HG02970 (cell line): ENCODE data around the gene APBB2.
A peak's percentile ranks its signal among the peaks of the same experiment; 100 is the strongest.
"Not testable (repeated sequence)": the region's sequence is repeated elsewhere in the genome, so short reads cannot be mapped to it uniquely, and the experiment has no call there.

ENCODE experiments used
- ATAC-seq: cut with Tn5 transposase; IDR thresholded peaks from one replicate; pipeline ENCODE4 v1.9.1; 2021; ENCODE audit warnings: mild to moderate bottlenecking, moderate library complexity, moderate number of reproducible peaks; ENCODE audit not compliant: unreplicated experiment, low FRiP score

APBB2 gene

DNA sequence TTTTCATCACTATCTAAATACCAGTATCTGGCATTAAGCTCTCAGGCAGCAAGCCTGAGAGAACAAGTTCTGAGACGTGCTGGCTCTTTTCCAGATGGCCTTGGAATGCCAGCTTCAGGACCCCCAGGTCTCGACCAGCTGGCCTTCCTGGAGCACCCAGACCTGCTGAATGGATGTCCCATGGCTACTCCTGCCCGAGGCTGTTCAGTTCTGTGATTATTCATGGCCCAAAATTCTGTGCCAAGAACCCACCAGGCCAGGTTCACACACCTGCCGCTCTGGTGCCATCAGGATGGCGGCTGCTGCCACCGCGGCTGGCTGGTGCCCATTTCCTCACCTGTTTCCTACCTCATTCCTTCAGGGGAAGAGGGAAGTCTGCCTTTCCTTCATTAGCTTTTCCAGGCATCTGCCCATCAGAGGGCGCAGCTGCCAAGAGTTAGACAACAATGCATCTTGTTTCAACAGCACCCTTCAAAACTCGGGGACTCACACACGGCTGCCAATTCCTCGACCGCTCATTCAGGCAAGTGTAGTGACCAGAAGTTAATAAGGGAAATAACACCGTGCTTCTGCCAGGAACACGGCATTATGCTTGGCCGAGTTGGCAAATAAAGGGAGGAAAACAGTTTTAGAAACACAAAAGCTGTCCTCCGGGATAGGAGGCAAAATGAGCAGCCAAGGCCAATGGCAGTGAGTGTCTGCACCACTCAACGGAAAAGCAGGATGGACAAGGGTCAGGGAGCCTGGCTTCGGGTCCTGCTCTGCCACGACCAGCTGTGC is 290.8 kb downstream of the APBB2 start:
- no peak for ATAC-seq

DNA sequence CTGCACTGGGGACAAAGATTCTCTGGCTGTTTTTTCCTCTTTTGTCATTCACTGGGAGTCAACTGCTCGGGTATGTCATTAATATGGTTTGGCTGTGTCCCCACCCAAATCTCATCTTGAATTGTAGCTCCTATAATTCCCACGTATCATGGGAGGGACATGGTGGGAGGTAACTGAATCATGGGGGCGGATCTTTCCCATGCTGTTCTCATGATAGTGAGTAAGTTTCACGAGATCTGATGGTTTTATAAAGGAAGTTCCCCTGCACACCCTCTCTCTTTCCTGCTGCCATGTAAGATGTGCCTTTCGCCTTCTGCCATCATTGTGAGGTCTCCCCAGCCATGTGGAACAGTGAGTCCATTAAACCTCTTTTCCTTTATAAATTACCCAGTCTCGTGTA is 294.4 kb downstream of the APBB2 start:
- not testable (repeated sequence) for ATAC-seq

DNA sequence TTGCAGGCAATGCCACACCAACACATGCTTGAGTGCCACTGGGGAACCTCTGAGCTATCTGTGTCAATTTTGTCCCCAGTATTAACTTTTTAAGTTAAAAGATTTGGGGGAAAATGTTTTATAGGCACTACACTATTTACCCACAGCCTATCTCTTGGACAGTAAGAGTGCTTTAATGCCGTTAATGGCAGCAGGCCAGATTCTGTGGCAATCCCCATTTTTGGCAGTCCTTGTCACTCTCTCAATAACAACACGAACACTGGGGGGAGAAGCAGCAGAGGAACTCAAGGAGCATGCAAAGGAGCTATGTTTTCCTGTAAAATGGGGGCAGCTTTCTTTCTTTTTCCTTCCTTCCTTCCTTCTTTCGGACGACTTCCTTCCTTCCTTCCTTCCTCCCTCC is 296.0 kb downstream of the APBB2 start:
- no peak for ATAC-seq

DNA sequence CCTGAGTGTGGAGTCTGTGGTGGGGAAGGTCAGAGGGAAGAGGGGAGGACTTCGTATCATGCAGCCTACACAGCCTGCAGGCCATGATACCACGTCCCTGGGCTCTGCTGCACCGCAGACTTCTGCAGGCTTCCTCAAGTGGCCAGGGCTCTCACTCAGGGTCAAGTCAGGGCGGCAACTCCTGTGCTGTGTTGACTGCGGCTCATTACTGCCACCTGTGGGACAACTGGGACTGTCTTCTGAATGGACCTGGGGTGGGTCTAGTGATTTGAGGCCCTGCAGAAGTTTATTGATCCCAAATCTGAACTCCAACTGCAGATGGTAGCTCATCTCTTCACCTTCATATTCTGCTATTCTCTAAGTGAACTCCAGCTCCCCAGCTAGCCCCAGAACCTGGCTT is 297.5 kb downstream of the APBB2 start:
- ATAC-seq: no peak

DNA sequence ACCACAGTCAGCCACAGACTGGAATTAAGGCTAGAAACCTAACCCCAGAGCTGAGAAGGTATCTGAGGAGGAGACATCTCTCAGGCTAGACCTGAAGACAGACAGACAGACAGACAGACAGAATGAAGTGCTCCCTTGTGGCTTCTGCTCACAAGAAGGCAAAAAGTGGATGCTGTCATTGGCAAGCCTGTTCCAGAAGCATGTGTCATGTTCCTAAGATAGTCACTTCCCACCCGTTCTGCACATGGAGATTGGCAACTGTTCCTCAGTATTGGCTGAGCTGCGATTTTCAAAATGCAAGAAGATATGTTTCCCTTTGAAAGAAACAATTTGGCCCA is 298.2 kb downstream of the APBB2 start:
- ATAC-seq: no peak

DNA sequence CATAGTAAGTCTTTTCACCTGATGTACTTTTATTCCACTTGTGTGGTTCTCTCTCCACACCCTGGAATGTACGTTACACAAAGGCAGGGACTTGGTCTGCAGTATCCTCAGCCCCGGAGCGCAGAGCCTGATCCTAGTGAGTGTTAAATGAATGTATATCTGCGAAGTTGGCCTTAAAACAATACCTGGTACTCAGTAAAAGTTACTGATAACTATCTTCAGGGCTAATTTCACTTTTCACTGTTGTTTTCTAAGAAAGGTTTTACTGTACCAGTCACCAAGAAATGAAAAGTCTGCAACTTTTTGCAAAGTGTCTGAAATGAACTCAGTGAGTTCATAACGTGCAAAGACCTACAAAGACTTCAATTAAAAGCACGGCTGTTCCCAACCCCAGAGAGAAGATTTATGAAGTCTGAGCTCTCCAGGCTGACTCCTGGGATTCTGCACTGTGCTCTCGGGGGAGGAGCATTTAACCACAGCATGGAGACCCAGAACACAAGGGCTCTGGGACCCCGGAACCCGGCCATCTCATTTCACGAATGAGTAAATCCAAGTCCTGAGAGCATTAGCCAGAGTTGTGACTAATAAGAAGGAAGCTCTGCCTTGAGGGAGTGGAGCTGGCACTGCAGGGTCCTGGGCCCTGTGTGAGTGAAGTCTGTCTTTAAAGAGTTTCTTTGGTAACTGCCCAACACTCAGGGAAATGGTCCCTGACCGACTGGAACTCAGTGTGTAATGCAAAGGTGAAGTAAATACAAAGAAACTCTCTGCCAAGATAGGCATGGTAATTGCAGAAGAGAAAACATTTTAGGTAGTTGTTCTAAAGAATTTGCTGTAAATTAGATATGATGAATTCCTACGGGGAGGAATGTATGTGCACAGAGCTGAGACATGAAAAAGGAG is 298.8 kb downstream of the APBB2 start:
- no peak for ATAC-seq

DNA sequence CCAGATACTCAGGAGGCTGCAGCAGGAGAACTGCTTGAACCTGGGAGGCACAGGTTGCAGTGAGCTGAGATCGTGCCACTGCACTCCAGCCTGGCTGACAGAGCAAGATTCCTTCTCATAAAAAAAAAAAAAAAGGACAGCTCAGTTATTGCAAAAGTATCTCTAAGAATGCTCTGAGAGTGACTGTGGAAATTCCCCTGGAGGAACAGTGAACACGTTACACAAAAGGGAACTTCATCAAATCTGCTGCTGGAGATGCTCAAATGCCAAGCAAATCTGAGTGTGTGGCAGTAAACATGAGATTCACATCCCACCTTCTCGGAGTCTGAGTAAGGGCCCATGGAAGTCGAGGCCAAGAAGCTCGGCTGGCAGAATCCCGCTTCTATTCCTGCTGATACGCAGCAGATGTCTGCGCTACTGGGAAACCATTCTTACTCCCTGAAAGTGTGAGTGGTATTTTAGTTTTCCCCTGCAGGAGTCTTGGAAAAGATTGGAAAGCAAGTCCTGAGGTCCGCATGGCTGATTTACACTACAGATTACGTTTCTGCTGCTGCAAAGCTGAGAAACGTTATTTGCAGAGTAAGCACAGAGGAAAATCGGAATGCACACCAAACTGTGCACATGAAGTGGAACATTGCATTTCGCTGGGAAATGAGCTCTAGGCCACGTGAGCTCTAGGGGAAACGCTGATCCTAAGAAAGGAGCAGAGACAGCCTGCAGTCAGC is 301.7 kb downstream of the APBB2 start:
- no peak for ATAC-seq

DNA sequence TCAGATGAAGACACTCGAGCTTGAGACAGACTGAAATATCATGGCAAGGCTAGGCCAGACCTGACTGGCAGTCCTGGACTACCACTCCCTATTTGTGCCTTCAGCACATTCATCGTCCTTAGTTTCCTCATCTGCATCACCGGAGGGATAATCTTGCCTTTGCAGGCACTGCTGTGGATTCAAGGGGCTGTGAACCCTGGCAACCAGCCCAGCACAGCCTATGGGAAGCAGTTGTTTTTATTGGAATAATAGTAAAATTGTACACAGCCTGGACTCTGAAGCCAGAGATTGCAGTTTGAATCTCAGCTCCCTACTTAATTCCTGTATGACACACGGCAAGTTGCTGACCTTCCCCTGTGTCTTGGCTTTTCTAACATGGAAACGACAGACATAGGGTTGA is 303.6 kb downstream of the APBB2 start:
- no peak for ATAC-seq

DNA sequence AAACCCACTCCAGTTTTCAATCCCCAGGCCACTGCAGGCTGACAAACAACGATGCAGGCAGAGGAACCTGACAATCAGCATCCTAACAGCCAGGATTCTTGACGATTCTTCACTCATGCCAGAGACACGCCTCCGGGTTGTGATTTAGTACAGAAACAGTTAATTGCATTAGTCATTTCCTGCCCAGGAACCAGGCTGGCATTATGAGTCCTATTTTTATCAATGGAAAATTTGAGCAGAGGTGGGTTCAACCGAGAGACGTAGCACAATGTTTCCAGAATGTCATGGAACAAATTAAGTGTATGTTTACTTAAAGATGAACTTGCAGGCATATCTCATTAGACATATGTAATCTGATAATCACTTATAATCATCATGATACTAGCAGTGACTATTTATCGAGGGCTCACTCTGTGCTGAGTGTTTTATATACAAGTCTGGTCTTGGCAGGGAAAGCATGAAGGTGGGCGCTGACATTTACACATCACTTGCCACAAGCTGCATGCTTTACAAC is 304.9 kb downstream of the APBB2 start:
- no peak for ATAC-seq

DNA sequence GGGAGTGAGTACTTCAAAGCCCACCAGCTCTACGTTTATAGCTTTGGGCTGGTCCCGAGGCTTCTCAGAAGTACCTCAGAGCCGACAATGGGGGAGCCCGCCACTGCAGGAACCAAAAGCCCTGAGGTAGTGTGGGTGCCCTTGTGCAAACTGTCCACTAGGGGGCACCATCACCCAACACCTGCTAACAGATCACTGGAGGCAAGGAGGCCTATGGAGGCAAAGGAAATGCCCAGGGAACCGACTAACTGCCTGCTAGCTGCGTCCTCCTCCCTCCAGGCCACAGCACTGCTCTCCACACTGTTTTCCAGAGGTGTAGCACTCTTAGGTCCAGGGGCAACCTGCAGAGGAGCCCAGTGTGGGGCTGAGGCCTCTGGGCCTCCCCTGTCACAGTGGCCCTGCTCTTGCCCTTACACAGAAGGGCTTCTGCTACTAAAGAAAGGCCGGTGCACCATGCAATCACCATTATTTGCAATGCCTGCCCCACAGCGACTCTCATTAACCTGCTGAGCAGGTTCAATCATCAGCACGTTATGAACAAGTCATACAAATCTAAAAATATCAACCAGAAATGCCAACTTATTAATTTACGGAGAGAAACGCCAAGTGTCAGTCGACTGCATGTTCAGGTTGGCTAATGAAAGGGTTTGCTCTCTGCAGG is 305.5 kb downstream of the APBB2 start:
- ATAC-seq: peak; percentile 77

DNA sequence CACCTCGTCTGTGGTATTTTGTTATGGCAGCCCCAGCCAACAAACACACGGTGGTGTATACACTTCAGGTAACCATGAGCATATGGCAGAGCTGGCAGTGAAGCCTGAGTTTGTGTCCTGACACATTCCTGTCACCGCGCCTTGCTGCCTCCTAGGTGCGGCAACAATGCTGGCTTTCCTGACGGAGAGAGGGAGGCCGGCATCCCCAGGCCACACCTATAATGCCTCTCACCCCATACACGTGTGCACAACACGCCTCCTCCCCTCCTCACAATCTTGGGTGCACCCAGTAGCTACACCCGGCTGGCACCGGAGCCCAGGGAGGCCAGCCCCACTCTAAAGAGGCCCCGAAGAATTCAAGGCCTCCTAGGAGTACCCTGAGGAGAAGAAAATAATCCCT is 306.0 kb downstream of the APBB2 start:
- ATAC-seq: no peak

DNA sequence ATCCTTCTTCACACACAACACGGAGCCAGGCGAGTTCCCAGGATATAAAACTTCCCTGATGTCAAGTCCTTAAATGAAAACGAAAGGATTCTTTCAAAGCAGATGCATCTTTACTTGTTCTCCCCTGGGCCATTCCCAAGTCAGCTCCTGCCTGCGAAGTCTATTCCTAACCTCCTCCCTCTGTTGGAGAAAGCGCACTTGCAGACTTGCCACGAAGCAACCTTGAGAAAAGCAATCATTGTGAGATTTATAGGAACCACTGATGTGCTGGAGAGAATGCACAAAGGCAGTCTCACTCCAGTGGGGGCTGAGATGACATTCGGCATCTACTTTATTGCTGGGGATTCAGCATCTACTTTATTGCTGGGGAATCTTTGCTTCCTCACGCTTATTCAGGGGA is 308.9 kb downstream of the APBB2 start:
- no peak for ATAC-seq

DNA sequence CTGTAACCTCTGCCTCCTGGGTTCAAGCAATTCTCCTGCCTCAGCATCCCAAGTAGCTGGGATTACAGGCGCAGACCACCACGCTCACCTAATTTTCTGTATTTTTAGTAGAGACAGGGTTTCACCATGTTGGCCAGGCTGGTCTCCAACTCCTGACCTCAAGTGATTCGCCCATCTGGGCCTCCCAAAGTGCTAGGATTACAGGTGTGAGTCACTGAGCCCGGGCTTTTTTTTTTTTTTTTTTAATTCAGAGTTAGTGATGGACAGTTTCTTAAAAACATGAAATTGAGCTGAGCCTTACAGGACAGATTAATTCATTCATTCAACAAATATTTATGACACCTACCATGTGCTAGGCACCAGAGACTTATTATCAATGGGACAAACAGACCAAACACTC is 313.8 kb downstream of the APBB2 start:
- not testable (repeated sequence) for ATAC-seq

DNA sequence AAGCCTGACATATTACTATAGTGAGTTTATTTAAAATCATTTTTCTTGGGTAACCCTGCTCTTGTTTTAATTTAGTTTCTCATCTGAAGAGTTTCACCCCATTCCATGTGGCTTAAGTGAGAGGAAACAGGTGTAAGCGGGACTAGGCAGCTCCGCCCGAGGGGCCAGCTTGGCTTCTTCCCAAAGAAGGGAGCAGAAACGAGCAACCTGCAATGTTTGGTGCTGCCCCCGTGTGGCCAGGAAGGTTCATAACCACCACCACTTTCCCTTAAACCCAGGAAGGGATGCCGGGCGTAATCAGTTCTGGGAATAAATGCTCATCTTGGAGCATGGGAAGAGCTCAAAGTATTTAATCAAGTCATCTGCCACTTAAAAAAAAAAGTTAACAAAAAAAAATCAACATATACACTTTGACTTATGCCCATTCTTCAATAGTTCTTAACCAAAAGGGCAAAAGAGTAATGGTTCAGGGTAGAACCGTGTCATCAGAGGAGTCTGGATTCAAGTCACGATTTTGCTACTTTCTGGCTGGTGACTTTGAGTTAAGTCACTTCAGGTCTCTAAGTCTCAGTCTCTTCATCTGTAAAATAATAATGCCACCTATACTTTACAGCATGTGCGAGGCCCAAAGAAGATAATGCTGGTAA is 316.7 kb downstream of the APBB2 start:
- no peak for ATAC-seq

DNA sequence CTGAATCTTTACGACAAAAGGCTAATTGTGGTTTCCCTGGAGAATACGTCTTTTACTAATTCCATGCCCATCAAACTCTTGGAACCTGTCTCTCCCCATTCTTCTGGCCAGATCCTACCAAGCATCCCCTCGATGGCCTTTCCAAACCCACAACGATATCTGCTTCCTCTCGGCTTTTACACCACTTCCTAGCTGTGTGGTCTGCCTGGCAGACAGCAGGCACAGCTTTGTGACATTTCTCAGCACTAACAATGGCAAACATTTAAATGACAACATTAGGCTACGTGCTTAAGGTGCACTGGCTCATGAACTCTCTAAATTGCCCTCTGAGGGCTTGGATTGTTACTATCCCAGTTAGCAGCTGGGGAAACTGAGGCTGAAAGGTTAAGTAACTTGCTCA is 323.6 kb downstream of the APBB2 start:
- ATAC-seq: no peak

DNA sequence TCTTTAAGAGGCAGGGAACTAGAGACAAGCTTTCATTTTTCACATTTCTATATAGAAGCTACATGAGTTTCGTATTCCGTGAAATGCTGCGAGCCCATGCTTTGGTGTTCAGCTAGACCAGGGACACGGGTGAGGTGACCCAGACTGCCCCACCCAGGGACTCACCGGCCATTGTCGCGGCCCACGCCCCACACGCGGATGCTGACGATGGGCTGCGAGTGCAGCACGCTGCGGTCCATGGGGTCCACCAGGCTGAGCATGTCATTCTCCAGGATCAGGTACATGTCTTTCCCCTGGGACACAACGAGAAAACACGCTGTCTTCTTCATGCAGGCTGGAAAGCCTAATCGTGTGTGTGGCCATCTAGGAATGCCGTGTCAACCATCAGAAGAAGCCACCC is 324.1 kb downstream of the APBB2 start:
- no peak for ATAC-seq

DNA sequence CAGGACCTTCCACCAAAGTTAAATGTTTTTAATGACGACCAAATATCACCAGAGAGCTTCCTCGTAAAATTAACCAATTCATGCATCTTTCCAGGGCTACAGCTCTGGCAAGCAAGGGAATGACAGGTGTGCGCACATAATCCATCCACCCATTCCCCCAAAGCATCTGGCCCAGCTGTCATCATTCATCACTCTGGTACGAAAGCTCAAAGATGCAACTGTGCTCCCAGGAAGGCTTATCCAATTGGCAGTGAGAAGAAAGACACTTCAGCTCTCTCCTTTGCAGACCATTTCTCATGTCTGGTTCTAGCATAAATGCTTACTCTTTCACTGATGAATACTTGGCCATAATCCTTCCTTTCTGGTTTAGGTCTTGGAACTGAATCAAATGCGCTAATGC is 325.4 kb downstream of the APBB2 start:
- no peak for ATAC-seq

DNA sequence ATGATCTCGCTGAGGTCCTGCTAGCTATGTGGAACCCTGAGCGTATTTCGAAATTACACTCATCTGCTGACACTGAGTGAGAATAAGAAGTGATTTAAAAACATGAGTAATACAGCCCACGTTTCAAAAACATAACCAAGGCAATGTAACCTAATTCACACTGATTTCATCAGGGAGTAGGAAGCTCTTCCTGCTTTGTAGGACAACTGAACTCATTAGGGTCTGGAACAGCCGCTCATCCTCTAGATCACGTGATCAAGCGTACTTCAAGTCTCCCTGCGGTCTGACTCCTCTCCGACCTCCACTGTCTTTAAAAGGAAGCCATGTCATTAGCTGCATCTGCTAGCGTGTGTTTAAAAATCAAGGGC is 326.6 kb downstream of the APBB2 start:
- no peak for ATAC-seq

DNA sequence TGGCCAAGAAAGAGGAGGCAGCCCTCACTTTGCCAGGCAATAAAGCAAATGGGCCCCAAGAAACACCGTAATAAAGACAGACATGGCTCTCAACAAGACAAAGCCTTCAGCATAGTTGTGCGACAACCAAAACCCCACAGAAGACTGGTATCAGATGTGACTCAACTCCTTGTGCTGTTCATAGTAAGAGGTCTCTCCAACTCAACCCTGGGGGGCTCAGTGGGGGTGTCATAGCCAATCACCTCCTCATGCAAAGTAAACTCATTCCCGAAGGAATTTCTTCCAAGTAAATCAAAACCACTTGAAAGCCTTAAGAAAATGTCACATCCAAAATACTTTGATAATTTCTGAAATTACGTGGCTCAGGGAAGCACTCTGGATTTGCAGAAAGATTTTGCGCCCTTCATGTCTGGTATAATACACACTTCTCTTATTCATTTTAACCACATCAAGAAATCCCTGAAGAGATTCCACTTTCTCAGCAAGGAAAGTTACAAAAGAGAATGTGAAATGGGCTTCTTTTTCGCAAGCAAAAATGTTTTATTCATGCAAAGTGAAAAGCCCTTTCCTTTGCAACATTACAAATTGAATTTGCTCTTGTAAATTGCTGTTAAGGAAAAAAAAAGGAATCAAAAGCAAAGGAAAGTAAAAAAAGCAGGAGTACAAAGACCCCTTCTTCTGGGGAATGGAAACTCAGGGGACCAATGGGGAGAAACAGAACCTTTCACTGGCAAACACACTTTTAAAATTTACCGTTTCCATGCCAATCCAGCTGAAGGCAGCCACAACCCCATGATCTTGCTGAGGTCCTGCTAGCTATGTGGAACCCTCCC is 327.2 kb downstream of the APBB2 start:
- no peak for ATAC-seq
